ENCODE results near the gene CDC123. TPM values are rescaled to one million over a fixed set of nuclear protein-coding genes. Genes with fewer than 3 reads are reported as not detected.
"Not testable (repeated sequence)": the region's sequence is repeated elsewhere in the genome, so short reads cannot be mapped to it uniquely, and the experiment has no call there.

Gene CDC123
- total and polyA plus RNA-seq, 2 experiments from 2014 or later = 158 to 179 TPM

DNA sequence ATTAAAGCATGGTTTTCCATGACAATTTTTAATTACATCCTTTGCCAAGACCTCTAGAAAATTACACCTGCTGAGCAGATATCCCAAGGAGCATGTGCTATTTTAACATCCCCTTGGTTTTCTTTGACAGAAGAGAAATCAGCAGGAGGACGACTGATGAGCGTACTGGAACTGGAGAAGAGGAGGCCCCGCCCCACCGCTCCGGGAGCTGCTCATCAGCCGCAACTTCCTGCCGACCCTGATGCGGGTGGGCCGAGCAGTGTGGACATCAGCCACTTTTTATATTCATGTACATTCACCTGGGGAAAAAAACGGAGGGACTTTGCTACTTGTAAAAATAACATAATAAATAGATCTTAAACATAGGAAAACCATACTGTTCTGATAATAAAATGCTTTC lies 54.2 kb downstream of the CDC123 start (continued):
- TF ChIP-seq, protein P1, sequence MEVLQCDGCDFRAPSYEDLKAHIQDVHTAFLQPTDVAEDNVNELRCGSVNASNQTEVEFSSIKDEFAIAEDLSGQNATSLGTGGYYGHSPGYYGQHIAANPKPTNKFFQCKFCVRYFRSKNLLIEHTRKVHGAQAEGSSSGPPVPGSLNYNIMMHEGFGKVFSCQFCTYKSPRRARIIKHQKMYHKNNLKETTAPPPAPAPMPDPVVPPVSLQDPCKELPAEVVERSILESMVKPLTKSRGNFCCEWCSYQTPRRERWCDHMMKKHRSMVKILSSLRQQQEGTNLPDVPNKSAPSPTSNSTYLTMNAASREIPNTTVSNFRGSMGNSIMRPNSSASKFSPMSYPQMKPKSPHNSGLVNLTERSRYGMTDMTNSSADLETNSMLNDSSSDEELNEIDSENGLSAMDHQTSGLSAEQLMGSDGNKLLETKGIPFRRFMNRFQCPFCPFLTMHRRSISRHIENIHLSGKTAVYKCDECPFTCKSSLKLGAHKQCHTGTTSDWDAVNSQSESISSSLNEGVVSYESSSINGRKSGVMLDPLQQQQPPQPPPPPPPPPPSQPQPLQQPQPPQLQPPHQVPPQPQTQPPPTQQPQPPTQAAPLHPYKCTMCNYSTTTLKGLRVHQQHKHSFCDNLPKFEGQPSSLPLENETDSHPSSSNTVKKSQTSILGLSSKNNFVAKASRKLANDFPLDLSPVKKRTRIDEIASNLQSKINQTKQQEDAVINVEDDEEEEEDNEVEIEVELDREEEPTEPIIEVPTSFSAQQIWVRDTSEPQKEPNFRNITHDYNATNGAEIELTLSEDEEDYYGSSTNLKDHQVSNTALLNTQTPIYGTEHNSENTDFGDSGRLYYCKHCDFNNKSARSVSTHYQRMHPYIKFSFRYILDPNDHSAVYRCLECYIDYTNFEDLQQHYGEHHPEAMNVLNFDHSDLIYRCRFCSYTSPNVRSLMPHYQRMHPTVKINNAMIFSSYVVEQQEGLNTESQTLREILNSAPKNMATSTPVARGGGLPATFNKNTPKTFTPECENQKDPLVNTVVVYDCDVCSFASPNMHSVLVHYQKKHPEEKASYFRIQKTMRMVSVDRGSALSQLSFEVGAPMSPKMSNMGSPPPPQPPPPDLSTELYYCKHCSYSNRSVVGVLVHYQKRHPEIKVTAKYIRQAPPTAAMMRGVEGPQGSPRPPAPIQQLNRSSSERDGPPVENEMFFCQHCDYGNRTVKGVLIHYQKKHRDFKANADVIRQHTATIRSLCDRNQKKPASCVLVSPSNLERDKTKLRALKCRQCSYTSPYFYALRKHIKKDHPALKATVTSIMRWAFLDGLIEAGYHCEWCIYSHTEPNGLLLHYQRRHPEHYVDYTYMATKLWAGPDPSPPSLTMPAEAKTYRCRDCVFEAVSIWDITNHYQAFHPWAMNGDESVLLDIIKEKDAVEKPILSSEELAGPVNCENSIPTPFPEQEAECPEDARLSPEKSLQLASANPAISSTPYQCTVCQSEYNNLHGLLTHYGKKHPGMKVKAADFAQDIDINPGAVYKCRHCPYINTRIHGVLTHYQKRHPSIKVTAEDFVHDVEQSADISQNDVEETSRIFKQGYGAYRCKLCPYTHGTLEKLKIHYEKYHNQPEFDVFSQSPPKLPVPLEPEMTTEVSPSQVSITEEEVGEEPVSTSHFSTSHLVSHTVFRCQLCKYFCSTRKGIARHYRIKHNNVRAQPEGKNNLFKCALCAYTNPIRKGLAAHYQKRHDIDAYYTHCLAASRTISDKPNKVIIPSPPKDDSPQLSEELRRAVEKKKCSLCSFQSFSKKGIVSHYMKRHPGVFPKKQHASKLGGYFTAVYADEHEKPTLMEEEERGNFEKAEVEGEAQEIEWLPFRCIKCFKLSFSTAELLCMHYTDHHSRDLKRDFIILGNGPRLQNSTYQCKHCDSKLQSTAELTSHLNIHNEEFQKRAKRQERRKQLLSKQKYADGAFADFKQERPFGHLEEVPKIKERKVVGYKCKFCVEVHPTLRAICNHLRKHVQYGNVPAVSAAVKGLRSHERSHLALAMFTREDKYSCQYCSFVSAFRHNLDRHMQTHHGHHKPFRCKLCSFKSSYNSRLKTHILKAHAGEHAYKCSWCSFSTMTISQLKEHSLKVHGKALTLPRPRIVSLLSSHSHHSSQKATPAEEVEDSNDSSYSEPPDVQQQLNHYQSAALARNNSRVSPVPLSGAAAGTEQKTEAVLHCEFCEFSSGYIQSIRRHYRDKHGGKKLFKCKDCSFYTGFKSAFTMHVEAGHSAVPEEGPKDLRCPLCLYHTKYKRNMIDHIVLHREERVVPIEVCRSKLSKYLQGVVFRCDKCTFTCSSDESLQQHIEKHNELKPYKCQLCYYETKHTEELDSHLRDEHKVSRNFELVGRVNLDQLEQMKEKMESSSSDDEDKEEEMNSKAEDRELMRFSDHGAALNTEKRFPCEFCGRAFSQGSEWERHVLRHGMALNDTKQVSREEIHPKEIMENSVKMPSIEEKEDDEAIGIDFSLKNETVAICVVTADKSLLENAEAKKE (CRISPR knock-in tag; IDR thresholded peaks at IDR 0.05) = no peak
- no peak for TF ChIP-seq POLR2AphosphoS5 (IDR thresholded peaks at IDR 0.05; ENCODE audit: low read depth)

DNA sequence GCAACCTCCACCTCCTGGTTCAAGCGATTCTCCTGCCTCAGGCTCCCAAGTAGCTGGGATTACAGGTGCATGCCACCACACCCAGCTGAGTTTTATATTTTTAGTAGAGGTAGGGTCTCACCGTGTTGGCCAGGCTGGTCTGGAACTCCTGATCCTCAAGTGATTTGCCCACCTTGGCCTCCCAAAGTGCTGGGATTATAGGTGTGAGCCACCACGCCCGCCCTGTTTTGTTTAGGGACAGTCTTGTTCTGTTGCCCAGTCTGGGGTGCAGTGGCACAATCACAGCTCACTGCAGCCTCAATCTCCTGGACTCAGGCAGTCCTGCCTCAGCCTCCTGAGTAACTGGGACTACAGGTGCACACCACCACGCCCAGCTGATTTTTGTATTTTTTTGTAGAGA lies 54.7 kb downstream of the CDC123 start:
- H3K9me3 Mint-ChIP-seq; H2AFZ ChIP-seq; H3K9me2 ChIP-seq (ENCODE audit: insufficient read depth); DNase-seq (ENCODE audit: low spot score); H3F3A ChIP-seq (replicated peaks; ENCODE audit: low read depth); H3K27me3 ChIP-seq (ENCODE audit: insufficient read depth); H3K4me2 ChIP-seq; H3K4me3 Mint-ChIP-seq; H3K27ac Mint-ChIP-seq; ATAC-seq; H4K20me1 ChIP-seq (replicated peaks; ENCODE audit: insufficient read depth); H3K4me1 ChIP-seq (ENCODE audit: insufficient read depth); H3K4me3 ChIP-seq; H3K27ac ChIP-seq (ENCODE audit: low read depth); H3K36me3 ChIP-seq (ENCODE audit: insufficient read depth); H3K79me2 ChIP-seq (replicated peaks; ENCODE audit: insufficient read depth); H3K4me1 Mint-ChIP-seq: not testable (repeated sequence)
- H3K36me3 Mint-ChIP-seq (ENCODE audit: low read depth) = peaks cover 55% of the 10 kb centered on the region
- peaks cover 11% of the 10 kb centered on the region for H3K27me3 Mint-ChIP-seq (ENCODE audit: insufficient read depth, low read depth, poor library complexity)

DNA sequence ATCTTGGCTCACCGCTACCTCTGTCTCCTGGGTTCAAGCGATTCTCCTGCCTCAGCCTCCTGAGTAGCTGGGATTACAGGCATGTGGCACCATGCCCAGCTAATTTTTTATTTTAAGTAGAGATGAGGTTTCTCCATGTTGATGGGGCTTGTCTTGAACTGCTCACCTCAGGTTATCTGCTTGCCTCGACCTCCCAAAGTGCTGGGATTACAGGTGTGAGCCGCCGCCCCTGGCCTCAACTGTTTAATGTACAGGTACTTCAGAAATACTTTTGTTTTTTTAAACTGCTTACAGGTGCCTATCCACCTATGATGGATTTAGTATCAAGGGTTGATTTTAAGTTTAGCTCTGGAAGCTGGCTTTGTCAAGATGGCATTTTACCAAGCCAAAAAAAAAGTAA lies 55.6 kb downstream of the CDC123 start:
- peaks cover 3% of the 10 kb centered on the region; the same call in 1 of the 2 replicates for H3K36me3 ChIP-seq (ENCODE audit: insufficient read depth)
- no peak overlapping the region for H3K27ac Mint-ChIP-seq
- H3K4me1 Mint-ChIP-seq = peaks cover 4% of the 10 kb centered on the region; the same call in 1 of the 3 replicates
- no peaks in the 10 kb centered on the region for H3F3A ChIP-seq (replicated peaks; ENCODE audit: low read depth)
- H3K9me3 Mint-ChIP-seq = no peaks in the 10 kb centered on the region
- no peak for DNase-seq (ENCODE audit: low spot score)
- no peaks in the 10 kb centered on the region for H3K9me2 ChIP-seq (ENCODE audit: insufficient read depth)
- H3K27me3 ChIP-seq (ENCODE audit: insufficient read depth) = no peaks in the 10 kb centered on the region
- ATAC-seq = no peak
- H4K20me1 ChIP-seq (replicated peaks; ENCODE audit: insufficient read depth) = no peaks in the 10 kb centered on the region
- no peaks in the 10 kb centered on the region for H3K79me2 ChIP-seq (replicated peaks; ENCODE audit: insufficient read depth)
- H3K27ac ChIP-seq (ENCODE audit: low read depth) = no peak overlapping the region
- TF ChIP-seq, protein P2, sequence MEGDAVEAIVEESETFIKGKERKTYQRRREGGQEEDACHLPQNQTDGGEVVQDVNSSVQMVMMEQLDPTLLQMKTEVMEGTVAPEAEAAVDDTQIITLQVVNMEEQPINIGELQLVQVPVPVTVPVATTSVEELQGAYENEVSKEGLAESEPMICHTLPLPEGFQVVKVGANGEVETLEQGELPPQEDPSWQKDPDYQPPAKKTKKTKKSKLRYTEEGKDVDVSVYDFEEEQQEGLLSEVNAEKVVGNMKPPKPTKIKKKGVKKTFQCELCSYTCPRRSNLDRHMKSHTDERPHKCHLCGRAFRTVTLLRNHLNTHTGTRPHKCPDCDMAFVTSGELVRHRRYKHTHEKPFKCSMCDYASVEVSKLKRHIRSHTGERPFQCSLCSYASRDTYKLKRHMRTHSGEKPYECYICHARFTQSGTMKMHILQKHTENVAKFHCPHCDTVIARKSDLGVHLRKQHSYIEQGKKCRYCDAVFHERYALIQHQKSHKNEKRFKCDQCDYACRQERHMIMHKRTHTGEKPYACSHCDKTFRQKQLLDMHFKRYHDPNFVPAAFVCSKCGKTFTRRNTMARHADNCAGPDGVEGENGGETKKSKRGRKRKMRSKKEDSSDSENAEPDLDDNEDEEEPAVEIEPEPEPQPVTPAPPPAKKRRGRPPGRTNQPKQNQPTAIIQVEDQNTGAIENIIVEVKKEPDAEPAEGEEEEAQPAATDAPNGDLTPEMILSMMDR (conservative IDR thresholded peaks at IDR 0.05; ENCODE audit: low read depth in 2 of 2) = no peak
- TF ChIP-seq, protein P3, sequence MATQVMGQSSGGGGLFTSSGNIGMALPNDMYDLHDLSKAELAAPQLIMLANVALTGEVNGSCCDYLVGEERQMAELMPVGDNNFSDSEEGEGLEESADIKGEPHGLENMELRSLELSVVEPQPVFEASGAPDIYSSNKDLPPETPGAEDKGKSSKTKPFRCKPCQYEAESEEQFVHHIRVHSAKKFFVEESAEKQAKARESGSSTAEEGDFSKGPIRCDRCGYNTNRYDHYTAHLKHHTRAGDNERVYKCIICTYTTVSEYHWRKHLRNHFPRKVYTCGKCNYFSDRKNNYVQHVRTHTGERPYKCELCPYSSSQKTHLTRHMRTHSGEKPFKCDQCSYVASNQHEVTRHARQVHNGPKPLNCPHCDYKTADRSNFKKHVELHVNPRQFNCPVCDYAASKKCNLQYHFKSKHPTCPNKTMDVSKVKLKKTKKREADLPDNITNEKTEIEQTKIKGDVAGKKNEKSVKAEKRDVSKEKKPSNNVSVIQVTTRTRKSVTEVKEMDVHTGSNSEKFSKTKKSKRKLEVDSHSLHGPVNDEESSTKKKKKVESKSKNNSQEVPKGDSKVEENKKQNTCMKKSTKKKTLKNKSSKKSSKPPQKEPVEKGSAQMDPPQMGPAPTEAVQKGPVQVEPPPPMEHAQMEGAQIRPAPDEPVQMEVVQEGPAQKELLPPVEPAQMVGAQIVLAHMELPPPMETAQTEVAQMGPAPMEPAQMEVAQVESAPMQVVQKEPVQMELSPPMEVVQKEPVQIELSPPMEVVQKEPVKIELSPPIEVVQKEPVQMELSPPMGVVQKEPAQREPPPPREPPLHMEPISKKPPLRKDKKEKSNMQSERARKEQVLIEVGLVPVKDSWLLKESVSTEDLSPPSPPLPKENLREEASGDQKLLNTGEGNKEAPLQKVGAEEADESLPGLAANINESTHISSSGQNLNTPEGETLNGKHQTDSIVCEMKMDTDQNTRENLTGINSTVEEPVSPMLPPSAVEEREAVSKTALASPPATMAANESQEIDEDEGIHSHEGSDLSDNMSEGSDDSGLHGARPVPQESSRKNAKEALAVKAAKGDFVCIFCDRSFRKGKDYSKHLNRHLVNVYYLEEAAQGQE (IDR thresholded peaks at IDR 0.05; ENCODE audit: unreplicated experiment) = no peak
- TF ChIP-seq ZNF331 (CRISPR knock-in tag; IDR thresholded peaks at IDR 0.05; ENCODE audit: low read depth) (no peak), POLR2AphosphoS5 (IDR thresholded peaks at IDR 0.05; ENCODE audit: low read depth) (no peak)
- peaks cover 46% of the 10 kb centered on the region for H3K36me3 Mint-ChIP-seq (ENCODE audit: low read depth)
- no peak overlapping the region for H2AFZ ChIP-seq
- no peak overlapping the region for H3K4me3 ChIP-seq
- no peak overlapping the region for H3K4me2 ChIP-seq
- no peak overlapping the region for H3K4me3 Mint-ChIP-seq
- H3K4me1 ChIP-seq (ENCODE audit: insufficient read depth) = no peaks in the 10 kb centered on the region
- peaks cover 9% of the 10 kb centered on the region for H3K27me3 Mint-ChIP-seq (ENCODE audit: insufficient read depth, low read depth, poor library complexity)

All from GM23338 (cell line).